Uterus (tissue), 4 donors: ENCODE results near the gene PDZK1IP1. TPM values are rescaled to one million over a fixed set of nuclear protein-coding genes. Genes with fewer than 3 reads are reported as not detected.

Experiments used
- DNase-seq, 2 donors: peaks; one replicate each; pipeline ENCODE4 v3.0.0-alpha.2; 2019 to 2020
- H3K27ac ChIP-seq, 2 donors: fragments of 200-600 bp; sonication (generic); 1 replicate in 1 of 2; 2 replicates in 1 of 2; pipeline ENCODE4 v1.5.1; 2016 to 2018
- H3K27me3 ChIP-seq, 2 donors: fragments of 200-600 bp; sonication (generic); one replicate each; pipeline ENCODE4 v1.5.1; 2018 to 2019; ENCODE audit warnings: control low read depth in 1 of 2
- H3K36me3 ChIP-seq, 2 donors: fragments of 200-600 bp; sonication (generic); one replicate each; pipeline ENCODE4 v1.5.1; 2019; ENCODE audit warnings: control low read depth in 1 of 2
- H3K4me1 ChIP-seq, 2 donors: fragments of 200-600 bp; sonication (generic); one replicate each; pipeline ENCODE4 v1.5.1; 2018 to 2019; ENCODE audit warnings: control low read depth in 1 of 2
- H3K4me3 ChIP-seq, 2 donors: fragments of 200-600 bp; sonication (generic); 1 replicate in 1 of 2; 2 replicates in 1 of 2; pipeline ENCODE4 v1.5.1; 2018 to 2019; ENCODE audit warnings: mild to moderate bottlenecking in 1 of 2
- H3K9me3 ChIP-seq, 2 donors: fragments of 200-600 bp; sonication (generic); one replicate each; pipeline ENCODE4 v1.5.1; 2019; ENCODE audit warnings: control low read depth in 1 of 2
- POLR2A ChIP-seq, 2 donors: fragments of 450-650 bp; IDR thresholded peaks; one replicate each; pipeline ENCODE4 v1.6.1; 2016; ENCODE audit warnings: antibody characterized with exemption in 2 of 2, mild to moderate bottlenecking in 1 of 2, moderate library complexity in 1 of 2
- intact Hi-C: fragments of 100-400 bp; cut with DNase I; formaldehyde crosslinking; loops from one replicate; pipeline ENCODE4 v1.15.1; 2023; ENCODE audit warnings: low total_unique reads
- total RNA-seq, 4 donors: library from RNA; depleted of rRNA in 3 of 4; stranded (reverse); fragments of >200 nt in 3 of 4; gene quantifications; one replicate each; pipeline versions ENCODE4 v1.1.0 to v1.2.4, GENCODE V29; 2014 to 2023
- TF ChIP-seq, protein P1 (sequence below), 4 experiments: fragments of 200-600 bp in 2 of 4; fragments of 450-650 bp in 2 of 4; sonication (generic) in 2 of 4; IDR thresholded peaks; one replicate each; pipeline ENCODE4 v1.5.1; 2016 to 2019; ENCODE audit warnings: antibody characterized with exemption in 4 of 4, mild to moderate bottlenecking in 2 of 4, moderate library complexity in 1 of 4
- donor health status: DM: yes; HTN: yes; CAD: no.

PDZK1IP1 gene
- total RNA-seq, 4 donors from 2014 or later, result 0.48 TPM; not detected in 3

DNA sequence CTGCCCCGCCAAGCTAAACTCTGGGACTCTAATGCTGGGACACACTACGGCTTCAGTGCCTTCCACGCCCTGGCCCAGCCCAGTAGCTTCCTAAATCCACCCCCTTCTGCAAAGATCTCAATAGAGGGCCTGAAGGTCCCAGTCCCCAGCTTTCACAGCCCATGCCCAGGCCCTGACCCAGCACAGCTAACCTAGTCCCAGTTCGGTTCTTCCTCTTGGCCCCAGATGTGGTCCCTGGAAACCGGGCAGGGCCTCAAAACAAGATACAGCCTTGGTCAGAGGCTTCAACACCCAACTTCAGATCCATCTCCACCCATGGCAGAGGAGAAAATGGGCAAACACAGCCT lies 646 bp upstream of the PDZK1IP1 start:
- no peaks in the 10 kb centered on the region for H3K27me3 ChIP-seq
- TF ChIP-seq POLR2A (IDR thresholded peaks at IDR 0.05), result no peak
- TF ChIP-seq, protein P1, sequence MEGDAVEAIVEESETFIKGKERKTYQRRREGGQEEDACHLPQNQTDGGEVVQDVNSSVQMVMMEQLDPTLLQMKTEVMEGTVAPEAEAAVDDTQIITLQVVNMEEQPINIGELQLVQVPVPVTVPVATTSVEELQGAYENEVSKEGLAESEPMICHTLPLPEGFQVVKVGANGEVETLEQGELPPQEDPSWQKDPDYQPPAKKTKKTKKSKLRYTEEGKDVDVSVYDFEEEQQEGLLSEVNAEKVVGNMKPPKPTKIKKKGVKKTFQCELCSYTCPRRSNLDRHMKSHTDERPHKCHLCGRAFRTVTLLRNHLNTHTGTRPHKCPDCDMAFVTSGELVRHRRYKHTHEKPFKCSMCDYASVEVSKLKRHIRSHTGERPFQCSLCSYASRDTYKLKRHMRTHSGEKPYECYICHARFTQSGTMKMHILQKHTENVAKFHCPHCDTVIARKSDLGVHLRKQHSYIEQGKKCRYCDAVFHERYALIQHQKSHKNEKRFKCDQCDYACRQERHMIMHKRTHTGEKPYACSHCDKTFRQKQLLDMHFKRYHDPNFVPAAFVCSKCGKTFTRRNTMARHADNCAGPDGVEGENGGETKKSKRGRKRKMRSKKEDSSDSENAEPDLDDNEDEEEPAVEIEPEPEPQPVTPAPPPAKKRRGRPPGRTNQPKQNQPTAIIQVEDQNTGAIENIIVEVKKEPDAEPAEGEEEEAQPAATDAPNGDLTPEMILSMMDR (IDR thresholded peaks at IDR 0.05), result no peak
- intact Hi-C loops, result no loop called here
- no peak overlapping the region for H3K27ac ChIP-seq
- no peaks in the 10 kb centered on the region for H3K9me3 ChIP-seq
- no peak for DNase-seq
- no peaks in the 10 kb centered on the region for H3K36me3 ChIP-seq
- no peak overlapping the region for H3K4me3 ChIP-seq
- H3K4me1 ChIP-seq, result peaks cover 0 to 12% of the 10 kb centered on the region in 2 donors

DNA sequence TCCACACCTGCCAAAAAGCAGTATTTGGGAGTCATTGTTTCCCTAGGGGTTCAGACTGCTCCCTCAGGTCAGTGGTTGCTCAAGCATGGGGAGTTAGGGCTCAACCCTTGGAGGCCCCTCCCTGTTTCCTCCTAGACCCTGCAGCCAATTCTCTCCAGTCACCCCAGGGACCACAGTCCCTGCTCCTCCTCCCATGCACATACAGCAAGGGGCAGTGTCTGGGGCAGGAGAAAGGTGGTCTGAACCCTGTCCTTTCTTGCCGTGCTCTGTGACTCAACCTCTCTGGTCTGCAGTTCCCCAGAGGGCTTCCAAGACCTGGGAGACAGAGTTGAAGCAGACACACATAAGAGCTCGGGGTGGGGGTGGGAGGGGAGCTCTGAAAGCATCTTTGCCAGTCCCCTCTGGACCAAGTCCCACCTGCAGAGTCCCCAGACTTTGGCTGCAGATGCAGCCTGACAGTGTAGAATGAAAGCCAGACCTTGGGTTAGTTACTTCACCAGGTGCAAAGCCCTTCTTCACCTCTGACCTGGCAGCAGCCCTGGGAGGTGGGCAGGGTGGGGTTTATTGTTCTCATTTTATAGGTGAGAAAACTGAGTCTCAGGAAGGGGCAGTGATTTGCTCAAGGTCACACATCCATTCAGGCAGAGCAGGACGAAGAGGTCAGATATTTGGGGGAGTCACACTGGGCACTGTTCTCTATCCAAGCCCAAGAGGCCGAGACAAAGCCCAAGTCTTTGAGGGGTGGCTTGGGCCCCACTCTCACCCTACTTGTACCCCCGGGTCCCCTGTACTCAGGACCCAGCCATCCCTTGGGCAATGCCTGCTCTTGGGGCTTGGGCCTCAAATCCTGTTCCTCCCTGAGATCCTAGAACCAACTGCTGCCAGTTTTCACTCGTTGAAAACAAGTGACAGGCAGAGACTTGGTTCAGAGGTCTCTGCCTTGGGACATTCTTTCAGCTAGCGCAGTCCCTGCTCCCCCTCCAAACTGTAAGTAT lies 748 bp downstream of the PDZK1IP1 start:
- Histone ChIP-seq H3K27me3 (no peaks in the 10 kb centered on the region), H3K4me1 (peaks cover 0 to 12% of the 10 kb centered on the region in 2 donors), H3K36me3 (no peaks in the 10 kb centered on the region), H3K27ac (no peak overlapping the region), H3K4me3 (no peak overlapping the region), H3K9me3 (no peaks in the 10 kb centered on the region)
- TF ChIP-seq, protein P1 (IDR thresholded peaks at IDR 0.05), result no peak
- no peak for TF ChIP-seq POLR2A (IDR thresholded peaks at IDR 0.05)
- peak in 1 of 2 donors; percentile 8 for DNase-seq
- intact Hi-C loops, result no loop called here

DNA sequence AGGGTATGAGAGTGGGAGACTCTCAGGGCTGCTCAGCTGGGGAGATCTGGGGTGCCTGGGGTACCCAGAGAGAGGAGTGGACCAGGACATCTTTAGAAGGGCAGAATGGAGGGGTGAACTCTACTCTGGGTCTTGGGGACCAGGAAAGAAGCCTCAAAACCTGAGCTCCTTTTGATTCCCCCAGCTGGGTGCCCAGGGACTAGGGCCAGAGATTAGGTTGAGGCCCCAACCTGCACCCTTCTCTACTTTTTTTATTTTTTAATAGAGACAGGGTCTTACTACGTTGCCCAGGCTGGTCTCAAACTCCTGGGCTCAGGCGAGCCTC lies 1.9 kb downstream of the PDZK1IP1 start:
- H3K4me1 ChIP-seq, result peaks cover 0 to 10% of the 10 kb centered on the region in 2 donors
- no peaks in the 10 kb centered on the region for H3K9me3 ChIP-seq
- DNase-seq, result no peak
- H3K36me3 ChIP-seq, result no peaks in the 10 kb centered on the region
- H3K27me3 ChIP-seq, result no peaks in the 10 kb centered on the region
- no peak overlapping the region for H3K4me3 ChIP-seq
- TF ChIP-seq POLR2A (IDR thresholded peaks at IDR 0.05), result no peak
- TF ChIP-seq, protein P1 (IDR thresholded peaks at IDR 0.05), result no peak
- no peak overlapping the region for H3K27ac ChIP-seq
- intact Hi-C loops, result no loop called here

DNA sequence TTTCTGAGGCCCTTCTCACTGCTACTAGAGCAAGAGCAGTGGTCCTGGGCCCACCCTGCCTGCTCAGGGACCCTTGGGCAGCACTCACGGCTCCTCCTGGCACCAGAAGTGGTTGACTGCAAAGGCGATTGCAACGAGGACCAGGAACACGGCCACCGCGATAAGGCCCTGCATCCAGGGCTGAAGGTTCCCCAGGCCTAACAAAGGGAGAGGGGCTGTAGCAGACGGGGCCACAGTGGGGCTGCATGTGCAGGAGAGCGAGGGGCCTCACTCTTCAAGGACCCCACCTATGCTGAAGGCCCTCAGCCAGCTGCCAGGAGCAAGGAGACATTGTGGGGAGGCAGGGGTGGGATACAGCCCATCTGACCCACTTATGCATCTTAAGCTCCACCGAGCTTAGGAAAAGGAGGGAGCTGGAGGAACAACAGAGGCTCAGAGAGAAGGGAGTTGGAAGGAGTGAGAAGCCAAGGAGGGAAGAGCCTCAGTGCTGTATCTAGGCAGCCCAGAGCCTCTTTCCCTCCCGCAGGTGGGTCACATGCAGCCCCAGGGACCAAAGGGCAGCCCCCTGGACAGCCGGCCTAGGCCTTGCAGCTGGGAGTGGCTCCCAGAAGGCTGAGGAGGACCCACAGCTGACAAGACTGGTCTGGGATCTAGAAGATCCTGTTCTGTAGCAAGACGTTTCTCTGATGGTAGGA lies 2.5 kb downstream of the PDZK1IP1 start:
- Histone ChIP-seq H3K4me3 (no peak overlapping the region), H3K4me1 (peaks cover 0 to 6% of the 10 kb centered on the region in 2 donors), H3K9me3 (no peaks in the 10 kb centered on the region), H3K36me3 (no peaks in the 10 kb centered on the region), H3K27ac (no peak overlapping the region), H3K27me3 (no peaks in the 10 kb centered on the region)
- TF ChIP-seq, protein P1 (IDR thresholded peaks at IDR 0.05), result no peak
- no peak for TF ChIP-seq POLR2A (IDR thresholded peaks at IDR 0.05)
- no peak for DNase-seq
- intact Hi-C loops, result no loop called here
